HepG2 (cell line): ENCODE data around the gene ACSM2A. TPM values are rescaled to one million over a fixed set of nuclear protein-coding genes. Genes with fewer than 3 reads are reported as not detected.

ENCODE experiments used
- AKAP8 ChIP-seq: sonication (generic); formaldehyde crosslinking; IDR thresholded peaks from 2 replicates; pipeline ENCODE4 v1.5.1; 2020; ENCODE audit warnings: mild to moderate bottlenecking, missing genetic modification reagents
- BHLHE40 ChIP-seq: IDR thresholded peaks from 2 replicates; pipeline ENCODE4 v1.6.1; 2011; ENCODE audit warnings: low read length, improper control_type of control experiment
- KDM1A ChIP-seq: IDR thresholded peaks from 2 replicates; pipeline ENCODE4 v1.6.1; 2016; ENCODE audit warnings: missing compliant biosample characterization
- LCORL ChIP-seq, 2 experiments: fragments of 450-650 bp in 1 of 2; sonication (generic) in 1 of 2; formaldehyde crosslinking in 1 of 2; IDR thresholded peaks; 2 replicates each; pipeline versions ENCODE4 v1.5.0 to v1.6.1; 2017 to 2020; ENCODE audit warnings: antibody characterized with exemption in 1 of 2, missing genetic modification reagents in 1 of 2
- POLR2G ChIP-seq: fragments of 200-400 bp; formaldehyde crosslinking; IDR thresholded peaks from 2 replicates; pipeline ENCODE4 v1.6.1; 2018; ENCODE audit warnings: mild to moderate bottlenecking, low read depth, low read length, moderate library complexity
- TBX2 ChIP-seq: sonication (generic); formaldehyde crosslinking; IDR thresholded peaks from 2 replicates; pipeline ENCODE4 v1.5.0; 2020; ENCODE audit warnings: missing genetic modification reagents, mild to moderate bottlenecking, borderline replicate concordance
- ZFX ChIP-seq: sonication (generic); formaldehyde crosslinking; IDR thresholded peaks from 2 replicates; pipeline ENCODE4 v1.4.0; 2020; ENCODE audit warnings: mild to moderate bottlenecking, low read depth, missing genetic modification reagents, moderate library complexity
- ZFY ChIP-seq: sonication (generic); formaldehyde crosslinking; IDR thresholded peaks from 2 replicates; pipeline ENCODE4 v1.4.0; 2020; ENCODE audit warnings: missing genetic modification reagents
- ZNF3 ChIP-seq: IDR thresholded peaks from 2 replicates; pipeline ENCODE4 v1.7.0; 2017; ENCODE audit warnings: inconsistent platforms
- ZNF484 ChIP-seq: sonication (generic); formaldehyde crosslinking; IDR thresholded peaks from 2 replicates; pipeline ENCODE4 v1.5.1; 2020; ENCODE audit warnings: mild to moderate bottlenecking, low read depth, missing genetic modification reagents, borderline replicate concordance
- ZNF614 ChIP-seq: IDR thresholded peaks from 2 replicates; pipeline ENCODE4 v1.6.1; 2018; ENCODE audit warnings: missing biosample characterization, missing genetic modification reagents, inconsistent platforms, borderline replicate concordance
- ZNF616 ChIP-seq: sonication (generic); formaldehyde crosslinking; IDR thresholded peaks from 2 replicates; pipeline ENCODE4 v1.5.0; 2020; ENCODE audit warnings: low read depth, mild to moderate bottlenecking, missing genetic modification reagents
- ZNF772 ChIP-seq: sonication (generic); formaldehyde crosslinking; IDR thresholded peaks from 2 replicates; pipeline ENCODE4 v1.5.0; 2020; ENCODE audit warnings: mild to moderate bottlenecking, missing genetic modification reagents
- ZSCAN30 ChIP-seq: sonication (generic); formaldehyde crosslinking; IDR thresholded peaks from 2 replicates; pipeline ENCODE4 v1.5.0; 2020; ENCODE audit warnings: mild to moderate bottlenecking, missing genetic modification reagents
- polyA plus RNA-seq, 8 experiments: library from polyadenylated mRNA; depleted of rRNA in 3 of 8; stranded (reverse) in 7 of 8; unstranded in 1 of 8; fragments of >200 nt; fragmentation: Illumina TruSeq in 4 of 8; extraction: Trizol in 4 of 8; gene quantifications; 2 replicates each; pipeline versions ENCODE4 v1.2.1 to v1.2.3, GENCODE V29; 2011 to 2016; ENCODE audit warnings: low read depth in 4 of 8, missing spikeins in 1 of 8, mixed read lengths in 1 of 8; ENCODE audit not compliant: insufficient read depth in 1 of 8
- total RNA-seq, 5 experiments: library from RNA; depleted of rRNA; stranded (reverse); fragments of >200 nt; fragmentation: Illumina TruSeq; extraction: Trizol; gene quantifications; 2 replicates each; pipeline ENCODE4 v1.2.3, GENCODE V29; 2016; ENCODE audit warnings: low read depth in 1 of 5
- TF ChIP-seq, protein P1 (sequence below): sonication (generic); formaldehyde crosslinking; conservative IDR thresholded peaks from 2 replicates; pipeline ENCODE4 v1.8.0; 2022; ENCODE audit warnings: mild to moderate bottlenecking, moderate library complexity, missing genetic modification reagents
- TF ChIP-seq, protein P2 (sequence below): sonication (generic); formaldehyde crosslinking; IDR thresholded peaks from 2 replicates; pipeline ENCODE4 v1.4.0; 2020; ENCODE audit warnings: missing genetic modification reagents
- TF ChIP-seq, protein P3 (sequence below): sonication (generic); formaldehyde crosslinking; IDR thresholded peaks from 2 replicates; pipeline ENCODE4 v1.5.1; 2020; ENCODE audit warnings: missing genetic modification reagents, mild to moderate bottlenecking, borderline replicate concordance
- TF ChIP-seq, protein P4 (sequence below): conservative IDR thresholded peaks from 2 replicates; pipeline ENCODE4 v1.6.1; 2018; ENCODE audit warnings: missing genetic modification reagents

ACSM2A gene
- total and polyA plus RNA-seq, 2 of the 13 experiments (the other 11 are each of a cell fraction or from before 2014, with no cell fraction given) = 11.4 to 16.3 TPM

DNA sequence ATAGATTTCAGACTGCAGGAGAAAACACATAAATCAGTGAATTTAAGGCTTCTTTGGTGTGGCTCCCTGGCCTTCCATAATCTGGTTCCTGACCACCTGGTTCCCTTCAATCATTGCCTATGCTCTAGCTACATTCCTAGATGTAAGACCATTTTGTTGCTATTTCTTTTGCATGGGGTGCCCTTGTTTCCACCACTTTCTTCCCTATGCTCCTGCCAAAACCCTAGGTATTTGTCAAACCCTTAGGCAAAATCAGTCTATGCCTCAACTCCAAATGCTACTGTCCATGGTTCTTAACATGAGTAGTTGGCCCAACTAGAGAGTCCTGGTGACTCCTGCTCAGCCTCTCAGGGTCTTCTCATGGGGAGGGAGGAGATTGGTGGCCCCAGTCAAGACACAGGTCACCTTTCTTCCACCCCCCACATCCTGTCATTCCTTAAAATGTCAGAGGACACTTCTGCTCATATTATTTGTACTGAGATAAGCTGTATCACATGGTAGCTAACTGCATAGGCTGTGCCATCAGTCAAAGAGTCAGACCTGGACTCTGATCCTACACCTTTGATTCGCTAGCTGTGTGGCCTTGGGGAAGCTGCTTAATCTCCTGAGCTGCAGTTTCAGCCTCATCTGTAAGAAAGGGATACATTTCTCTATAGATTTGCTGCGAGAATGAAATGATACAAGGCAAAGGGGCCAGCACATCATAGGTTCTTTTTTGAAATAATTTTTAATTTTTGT lies 27.0 kb upstream of the ACSM2A start (continued):
- TF ChIP-seq, protein P1, sequence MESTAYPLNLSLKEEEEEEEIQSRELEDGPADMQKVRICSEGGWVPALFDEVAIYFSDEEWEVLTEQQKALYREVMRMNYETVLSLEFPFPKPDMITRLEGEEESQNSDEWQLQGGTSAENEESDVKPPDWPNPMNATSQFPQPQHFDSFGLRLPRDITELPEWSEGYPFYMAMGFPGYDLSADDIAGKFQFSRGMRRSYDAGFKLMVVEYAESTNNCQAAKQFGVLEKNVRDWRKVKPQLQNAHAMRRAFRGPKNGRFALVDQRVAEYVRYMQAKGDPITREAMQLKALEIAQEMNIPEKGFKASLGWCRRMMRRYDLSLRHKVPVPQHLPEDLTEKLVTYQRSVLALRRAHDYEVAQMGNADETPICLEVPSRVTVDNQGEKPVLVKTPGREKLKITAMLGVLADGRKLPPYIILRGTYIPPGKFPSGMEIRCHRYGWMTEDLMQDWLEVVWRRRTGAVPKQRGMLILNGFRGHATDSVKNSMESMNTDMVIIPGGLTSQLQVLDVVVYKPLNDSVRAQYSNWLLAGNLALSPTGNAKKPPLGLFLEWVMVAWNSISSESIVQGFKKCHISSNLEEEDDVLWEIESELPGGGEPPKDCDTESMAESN (CRISPR knock-in tag) = no peak; the same call in 1 of the 2 replicates
- TF ChIP-seq TBX2 (CRISPR knock-in tag) = peak; percentile 77; the same call in 1 of the 2 replicates
- 0 out of 2 replicates have a peak, but pooled peaks have one; percentile 41 for TF ChIP-seq ZNF772 (CRISPR knock-in tag)
- TF ChIP-seq LCORL (IDR thresholded peaks at IDR 0.05) = no peak
- peak; percentile 76 for TF ChIP-seq LCORL (CRISPR knock-in tag; IDR thresholded peaks at IDR 0.05)
- TF ChIP-seq AKAP8 (CRISPR knock-in tag) = no peak
- TF ChIP-seq, protein P2, sequence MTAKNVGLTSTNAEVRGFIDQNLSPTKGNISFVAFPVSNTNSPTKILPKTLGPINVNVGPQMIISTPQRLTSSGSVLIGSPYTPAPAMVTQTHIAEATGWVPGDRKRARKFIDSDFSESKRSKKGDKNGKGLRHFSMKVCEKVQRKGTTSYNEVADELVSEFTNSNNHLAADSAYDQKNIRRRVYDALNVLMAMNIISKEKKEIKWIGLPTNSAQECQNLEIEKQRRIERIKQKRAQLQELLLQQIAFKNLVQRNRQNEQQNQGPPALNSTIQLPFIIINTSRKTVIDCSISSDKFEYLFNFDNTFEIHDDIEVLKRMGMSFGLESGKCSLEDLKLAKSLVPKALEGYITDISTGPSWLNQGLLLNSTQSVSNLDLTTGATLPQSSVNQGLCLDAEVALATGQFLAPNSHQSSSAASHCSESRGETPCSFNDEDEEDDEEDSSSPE = 0 out of 2 replicates have a peak, but pooled peaks have one; percentile 34
- TF ChIP-seq BHLHE40 = no peak
- TF ChIP-seq, protein P3, sequence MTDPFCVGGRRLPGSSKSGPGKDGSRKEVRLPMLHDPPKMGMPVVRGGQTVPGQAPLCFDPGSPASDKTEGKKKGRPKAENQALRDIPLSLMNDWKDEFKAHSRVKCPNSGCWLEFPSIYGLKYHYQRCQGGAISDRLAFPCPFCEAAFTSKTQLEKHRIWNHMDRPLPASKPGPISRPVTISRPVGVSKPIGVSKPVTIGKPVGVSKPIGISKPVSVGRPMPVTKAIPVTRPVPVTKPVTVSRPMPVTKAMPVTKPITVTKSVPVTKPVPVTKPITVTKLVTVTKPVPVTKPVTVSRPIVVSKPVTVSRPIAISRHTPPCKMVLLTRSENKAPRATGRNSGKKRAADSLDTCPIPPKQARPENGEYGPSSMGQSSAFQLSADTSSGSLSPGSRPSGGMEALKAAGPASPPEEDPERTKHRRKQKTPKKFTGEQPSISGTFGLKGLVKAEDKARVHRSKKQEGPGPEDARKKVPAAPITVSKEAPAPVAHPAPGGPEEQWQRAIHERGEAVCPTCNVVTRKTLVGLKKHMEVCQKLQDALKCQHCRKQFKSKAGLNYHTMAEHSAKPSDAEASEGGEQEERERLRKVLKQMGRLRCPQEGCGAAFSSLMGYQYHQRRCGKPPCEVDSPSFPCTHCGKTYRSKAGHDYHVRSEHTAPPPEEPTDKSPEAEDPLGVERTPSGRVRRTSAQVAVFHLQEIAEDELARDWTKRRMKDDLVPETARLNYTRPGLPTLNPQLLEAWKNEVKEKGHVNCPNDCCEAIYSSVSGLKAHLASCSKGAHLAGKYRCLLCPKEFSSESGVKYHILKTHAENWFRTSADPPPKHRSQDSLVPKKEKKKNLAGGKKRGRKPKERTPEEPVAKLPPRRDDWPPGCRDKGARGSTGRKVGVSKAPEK = no peak
- no peak for TF ChIP-seq ZNF484 (CRISPR knock-in tag)
- 0 out of 2 replicates have a peak, but pooled peaks have one; percentile 41 for TF ChIP-seq ZFY (CRISPR knock-in tag)
- no peak for TF ChIP-seq ZSCAN30 (CRISPR knock-in tag)
- TF ChIP-seq KDM1A = peak; percentile 72; the same call in 1 of the 2 replicates
- peak; percentile 99 for TF ChIP-seq ZNF614 (CRISPR knock-in tag)
- TF ChIP-seq, protein P4, sequence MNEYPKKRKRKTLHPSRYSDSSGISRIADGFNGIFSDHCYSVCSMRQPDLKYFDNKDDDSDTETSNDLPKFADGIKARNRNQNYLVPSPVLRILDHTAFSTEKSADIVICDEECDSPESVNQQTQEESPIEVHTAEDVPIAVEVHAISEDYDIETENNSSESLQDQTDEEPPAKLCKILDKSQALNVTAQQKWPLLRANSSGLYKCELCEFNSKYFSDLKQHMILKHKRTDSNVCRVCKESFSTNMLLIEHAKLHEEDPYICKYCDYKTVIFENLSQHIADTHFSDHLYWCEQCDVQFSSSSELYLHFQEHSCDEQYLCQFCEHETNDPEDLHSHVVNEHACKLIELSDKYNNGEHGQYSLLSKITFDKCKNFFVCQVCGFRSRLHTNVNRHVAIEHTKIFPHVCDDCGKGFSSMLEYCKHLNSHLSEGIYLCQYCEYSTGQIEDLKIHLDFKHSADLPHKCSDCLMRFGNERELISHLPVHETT = no peak
- TF ChIP-seq ZNF616 = no peak
- peak; percentile 52; the same call in 1 of the 2 replicates for TF ChIP-seq ZNF3
- TF ChIP-seq ZFX (CRISPR knock-in tag) = no peak; the same call in 1 of the 2 replicates
- no peak for TF ChIP-seq POLR2G
